Stimulated activated CD4-positive, alpha-beta T cell treated with anti-CD3 and anti-CD28 coated beads, Interleukin-1b, Interleukin-23, amount 100 ng/mL, for 24 hours (primary cell): ENCODE data around the gene CLGN.
"Not testable (repeated sequence)": the region's sequence is repeated elsewhere in the genome, so short reads cannot be mapped to it uniquely, and the experiment has no call there.

Experiments used
- DNase-seq, 4 experiments: peaks; one replicate each; pipeline ENCODE4 v3.0.0-alpha.2; 2020; ENCODE audit warnings: low read depth in 4 of 4, low spot score in 1 of 4

Gene CLGN, protein sequence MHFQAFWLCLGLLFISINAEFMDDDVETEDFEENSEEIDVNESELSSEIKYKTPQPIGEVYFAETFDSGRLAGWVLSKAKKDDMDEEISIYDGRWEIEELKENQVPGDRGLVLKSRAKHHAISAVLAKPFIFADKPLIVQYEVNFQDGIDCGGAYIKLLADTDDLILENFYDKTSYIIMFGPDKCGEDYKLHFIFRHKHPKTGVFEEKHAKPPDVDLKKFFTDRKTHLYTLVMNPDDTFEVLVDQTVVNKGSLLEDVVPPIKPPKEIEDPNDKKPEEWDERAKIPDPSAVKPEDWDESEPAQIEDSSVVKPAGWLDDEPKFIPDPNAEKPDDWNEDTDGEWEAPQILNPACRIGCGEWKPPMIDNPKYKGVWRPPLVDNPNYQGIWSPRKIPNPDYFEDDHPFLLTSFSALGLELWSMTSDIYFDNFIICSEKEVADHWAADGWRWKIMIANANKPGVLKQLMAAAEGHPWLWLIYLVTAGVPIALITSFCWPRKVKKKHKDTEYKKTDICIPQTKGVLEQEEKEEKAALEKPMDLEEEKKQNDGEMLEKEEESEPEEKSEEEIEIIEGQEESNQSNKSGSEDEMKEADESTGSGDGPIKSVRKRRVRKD

DNA sequence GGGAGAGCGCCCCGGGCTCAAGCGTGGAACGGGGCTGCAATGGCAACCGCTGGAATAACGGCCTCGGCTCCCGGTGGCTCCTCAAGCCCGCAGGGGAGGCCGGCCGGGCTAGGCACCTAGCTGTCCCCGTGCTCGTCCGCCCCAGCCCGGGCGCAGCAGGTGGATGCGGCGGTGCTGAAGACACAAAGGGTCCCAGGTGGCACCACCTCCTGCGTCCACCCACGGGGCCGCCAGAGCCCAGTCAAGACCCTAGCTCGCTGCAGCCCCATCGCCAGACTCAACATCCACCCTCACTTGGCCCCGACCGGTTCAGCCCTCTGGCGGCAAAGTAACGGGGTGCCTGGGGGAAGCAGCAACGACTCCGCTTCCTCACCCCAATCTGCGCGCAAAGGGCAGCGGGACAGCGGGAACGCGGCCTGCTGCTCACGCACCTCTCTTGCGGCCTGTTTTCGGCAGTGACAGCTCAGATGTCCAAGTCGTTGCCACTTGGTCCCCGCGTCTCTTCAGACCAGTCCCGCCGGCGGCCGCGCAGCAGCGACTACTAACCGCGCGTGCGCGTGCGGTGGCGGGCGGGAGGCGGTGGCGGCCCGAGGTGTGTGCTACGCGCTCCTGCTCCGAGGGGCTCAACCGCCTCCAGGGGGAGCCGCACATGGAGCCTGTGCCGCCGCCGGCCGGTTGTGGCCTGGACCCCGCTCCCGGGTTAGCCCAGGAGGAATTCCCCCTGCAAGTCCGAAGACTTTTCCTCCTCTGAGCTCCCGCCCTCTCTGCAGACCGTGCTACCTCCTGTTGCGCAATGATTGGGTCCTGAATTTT, at the start of gene CLGN:
CLGN (minus strand) TSS at position 543 of the 813 bp plus-strand sequence. CDS start 14,570 bp downstream, outside the sequence.
- DNase-seq: peak in 3 of 4 experiments; percentile 22 to 57 (median 30)

- DNase-seq: no peak
Measured at GRCh38 chr4:140472156-140472555, 44.7 kb upstream of the CLGN start.

DNA sequence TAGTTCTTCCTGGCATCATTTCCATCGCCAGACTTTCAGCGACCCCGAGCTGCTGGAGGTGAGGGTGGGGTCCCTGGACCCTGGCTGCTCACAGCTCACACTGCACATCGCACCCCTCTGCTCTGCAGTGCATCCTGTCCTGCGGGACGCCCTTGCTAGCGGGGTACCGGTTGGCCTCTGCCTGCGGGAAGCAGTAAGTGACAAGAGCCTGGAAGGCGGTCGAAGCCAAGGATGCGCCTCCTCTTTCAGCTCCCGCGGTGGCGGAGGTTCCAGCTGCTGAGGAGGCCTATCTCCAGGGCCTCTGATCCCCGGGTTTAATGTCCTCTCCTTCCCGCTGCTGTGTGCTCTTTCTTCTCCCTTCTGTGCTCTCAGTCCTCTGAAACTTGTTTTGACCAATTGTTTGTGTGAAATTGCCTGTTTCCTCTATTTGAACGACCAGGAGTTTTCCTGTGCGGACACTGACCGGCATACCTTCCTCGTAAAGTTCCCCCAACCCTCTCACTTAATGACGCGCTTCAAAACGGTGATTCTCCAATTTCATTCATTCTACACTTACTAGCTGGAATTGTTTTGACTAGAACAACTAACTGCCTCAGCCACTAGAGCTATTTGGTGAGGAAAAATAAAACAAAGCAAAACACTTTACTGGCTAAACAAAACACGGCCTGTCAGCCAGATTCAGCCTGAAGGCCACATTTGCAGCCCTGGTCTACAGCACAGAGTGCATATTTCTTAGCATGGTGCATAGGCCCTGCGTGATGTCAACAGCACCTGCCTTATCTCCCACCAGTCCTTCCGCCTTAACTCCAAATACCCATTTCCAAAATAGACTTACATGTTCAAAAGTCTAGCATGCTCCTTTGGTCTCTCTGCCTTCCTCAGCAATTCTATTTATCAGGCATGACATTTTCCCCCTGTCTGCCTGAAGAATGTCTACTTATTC, 42.6 kb upstream of the CLGN start:
- DNase-seq: no peak

DNA sequence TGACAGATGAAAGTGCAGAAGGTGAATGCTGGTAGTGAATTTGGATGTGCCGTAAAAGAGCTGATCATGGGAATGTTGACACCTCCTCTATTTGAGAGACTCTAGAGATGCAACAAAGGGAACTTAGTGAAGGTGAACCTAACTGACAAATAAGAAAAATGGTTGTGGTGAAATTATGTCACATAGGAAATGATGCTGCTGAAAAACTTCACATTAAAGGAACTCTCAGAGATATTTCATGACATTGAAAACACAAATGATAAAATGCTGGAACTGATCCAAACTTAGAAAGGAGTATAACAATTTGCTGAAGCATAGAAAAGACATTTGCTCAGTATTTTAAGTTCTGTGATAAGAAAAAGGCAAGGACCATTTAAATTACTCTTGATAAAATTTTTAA, 38.7 kb upstream of the CLGN start:
- no peak for DNase-seq

- DNase-seq: no peak
Measured at GRCh38 chr4:140463614-140464013, 36.2 kb upstream of the CLGN start.

DNA sequence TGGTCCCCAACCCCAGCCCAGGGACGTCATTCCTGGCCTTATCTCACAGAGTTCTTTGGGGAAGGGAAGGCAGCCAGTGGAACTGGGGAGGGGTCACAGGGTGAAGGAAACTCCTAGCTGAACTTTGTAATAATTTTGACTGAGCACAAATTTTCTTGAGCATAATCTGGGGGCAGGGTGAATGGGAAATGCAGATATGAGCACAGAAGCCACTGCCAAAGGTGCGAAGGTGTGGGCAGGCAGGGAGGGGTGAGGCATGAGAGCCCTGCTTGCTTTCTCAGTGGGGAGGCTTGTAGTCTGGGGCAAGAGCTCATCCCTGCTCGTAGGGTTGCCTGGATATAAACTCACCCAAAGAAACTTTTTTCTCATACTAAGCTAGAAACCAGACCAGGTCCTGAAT, 35.7 kb upstream of the CLGN start:
- DNase-seq: no peak

DNA sequence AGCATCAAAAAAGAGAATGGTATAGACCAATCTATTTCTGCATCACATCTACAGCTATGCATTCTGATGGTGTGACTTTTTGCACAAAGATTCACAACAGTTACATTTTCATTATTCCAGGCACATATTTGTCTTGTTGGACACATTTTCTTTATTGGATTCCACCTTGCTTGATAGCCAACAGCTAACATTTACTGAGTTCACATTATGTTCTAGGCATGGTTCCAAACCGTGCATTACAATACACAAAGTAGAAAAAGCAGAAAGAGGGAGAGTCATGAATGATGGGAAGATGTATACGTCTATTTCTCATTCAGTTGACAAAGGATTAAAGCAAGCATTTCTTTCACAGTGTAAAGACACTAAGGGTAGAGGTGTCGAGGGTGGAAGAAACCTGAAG, 22.9 kb upstream of the CLGN start:
- no peak for DNase-seq

- no peak for DNase-seq
Measured at GRCh38 chr4:140448830-140449229, 21.4 kb upstream of the CLGN start.

GRCh38 chr4:140448162-140448561, 20.7 kb upstream of the CLGN start:
- DNase-seq: no peak

DNA sequence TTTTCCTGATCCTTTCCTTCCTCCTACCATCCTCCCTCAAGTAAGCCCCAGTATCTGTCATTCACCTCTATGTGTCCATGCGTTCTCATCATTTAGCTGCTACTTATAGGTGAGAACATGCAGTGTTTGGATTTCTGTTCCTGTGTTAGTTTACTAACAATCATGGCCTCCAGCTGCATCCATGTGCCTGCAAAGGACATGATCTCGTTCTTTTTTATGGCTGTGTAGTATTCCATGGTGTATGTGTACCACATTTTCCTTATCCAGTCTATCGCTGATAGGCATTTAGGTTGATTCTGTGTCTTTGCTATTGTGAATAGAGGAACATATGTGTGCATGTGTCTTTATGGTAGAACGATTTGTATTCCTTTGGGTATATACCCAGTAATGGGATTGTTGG, 16.9 kb upstream of the CLGN start:
- DNase-seq: not testable (repeated sequence)

DNA sequence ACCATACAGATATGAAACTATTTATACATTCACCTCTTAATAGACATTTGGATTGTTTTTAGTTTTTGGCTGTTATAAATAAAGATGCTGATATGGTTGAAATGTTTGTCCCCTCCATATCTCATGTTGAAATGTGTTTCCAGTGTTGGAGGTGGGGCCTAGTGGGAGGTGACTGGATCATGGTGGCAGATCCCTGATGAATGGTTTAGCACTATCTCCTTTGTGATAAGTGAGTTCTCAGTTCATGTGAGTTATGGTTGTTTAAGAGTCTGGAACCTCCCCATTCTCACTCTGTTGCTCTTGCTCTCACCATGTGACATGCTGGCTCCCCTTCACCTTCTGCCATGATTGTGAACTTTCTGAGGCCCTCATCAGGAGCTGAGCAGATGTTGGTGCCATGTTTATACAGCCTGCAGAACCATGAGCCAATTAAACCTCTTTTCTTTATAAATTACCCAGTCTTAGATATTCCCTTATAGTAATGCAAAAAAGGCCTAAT, 12.2 kb upstream of the CLGN start:
- no peak for DNase-seq

- no peak for DNase-seq
Measured at GRCh38 chr4:140427919-140428471, 547 bp upstream of the CLGN start.

GRCh38 chr4:140426610-140427105, 790 bp downstream of the CLGN start:
- peak in 1 of 4 experiments; percentile 1 for DNase-seq

DNA sequence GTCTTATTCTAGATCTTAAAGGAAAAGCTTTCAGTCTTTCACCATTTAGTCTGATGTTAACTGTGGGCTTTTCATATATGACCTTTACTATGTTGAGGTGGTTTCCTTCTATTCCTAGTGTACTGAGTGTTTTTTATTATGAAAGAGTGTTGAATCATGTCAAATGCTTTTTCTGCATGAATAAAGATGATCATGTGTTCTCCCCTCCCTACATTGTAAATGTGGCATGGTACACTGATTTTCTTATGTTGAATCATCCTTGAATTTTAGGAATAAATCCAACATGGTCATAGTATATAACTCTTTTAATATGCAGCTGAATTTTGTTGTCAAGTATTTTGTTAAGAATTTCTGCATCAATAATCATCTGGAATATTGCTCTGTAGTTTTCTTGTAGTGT, 4.3 kb downstream of the CLGN start:
- DNase-seq: no peak

GRCh38 chr4:140413130-140413969, 14.1 kb downstream of the CLGN start:
- not testable (repeated sequence) for DNase-seq

DNA sequence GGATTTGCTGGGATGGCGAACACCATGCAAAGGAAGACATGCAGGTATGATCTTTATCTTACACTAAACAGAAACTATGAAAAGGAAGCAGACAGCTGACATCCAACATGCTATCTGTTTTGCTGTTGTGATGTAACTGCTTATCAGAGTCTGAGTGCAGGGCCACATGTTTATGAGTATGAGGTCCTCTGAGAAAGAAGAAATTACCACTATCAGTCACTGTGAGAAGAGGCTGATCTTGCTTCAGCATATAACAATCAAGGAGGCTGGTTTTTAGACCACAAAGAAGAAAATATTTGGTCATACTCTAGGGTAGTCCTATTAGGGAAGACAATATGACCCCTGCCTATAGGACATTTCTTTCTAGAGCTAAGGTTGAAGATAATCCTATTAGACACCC, 18.5 kb downstream of the CLGN start:
- no peak for DNase-seq

DNA sequence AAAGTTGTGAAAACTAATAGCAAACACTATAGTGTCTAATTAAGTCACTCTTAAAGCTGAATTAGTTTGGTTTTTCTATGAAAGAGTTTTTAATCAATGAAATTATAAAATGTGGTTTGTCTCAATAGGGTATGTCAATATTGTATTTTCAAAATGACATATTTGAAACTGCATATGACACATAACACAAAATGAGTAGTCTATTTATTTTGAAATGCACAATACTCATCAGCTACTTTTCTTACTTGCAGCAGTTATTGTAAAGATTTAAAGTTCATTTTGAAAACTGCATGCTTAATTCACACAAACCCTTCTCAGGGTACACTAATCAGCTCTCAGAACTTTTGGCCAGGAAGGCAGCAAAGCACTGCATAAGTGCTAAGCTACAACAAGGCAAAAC, 21.2 kb downstream of the CLGN start:
- DNase-seq: no peak

- DNase-seq: no peak
Measured at GRCh38 chr4:140400111-140400510, 27.3 kb downstream of the CLGN start.

DNA sequence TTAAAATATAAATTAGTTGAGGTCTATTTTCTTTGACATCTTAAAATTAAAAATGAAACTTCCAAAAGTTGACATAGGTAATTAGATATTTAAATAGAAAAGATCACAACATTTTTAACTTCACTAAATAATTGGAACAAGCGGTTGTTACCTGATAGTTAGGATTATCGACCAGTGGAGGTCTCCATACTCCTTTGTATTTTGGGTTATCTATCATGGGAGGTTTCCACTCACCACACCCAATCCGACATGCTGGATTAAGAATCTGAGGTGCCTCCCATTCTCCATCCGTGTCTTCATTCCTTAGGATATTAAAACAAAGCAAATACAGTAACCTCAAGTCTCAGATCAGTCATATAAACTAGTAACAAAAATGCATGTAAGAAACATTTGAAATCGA, 31.8 kb downstream of the CLGN start:
- DNase-seq: no peak
